Mucosa of descending colon (tissue), 3 donors: Measurements from ENCODE around the gene GALNT13. TPM values are rescaled to one million over a fixed set of nuclear protein-coding genes. Genes with fewer than 3 reads are reported as not detected.

Source experiments
- ATAC-seq: fragments of 200-7000 bp; cut with Tn5 transposase; one replicate; pipeline ENCODE4 v1.9.1; 2020; ENCODE audit warnings: mild to moderate bottlenecking, moderate library complexity
- DNase-seq, 3 donors: peaks; one replicate each; pipeline ENCODE4 v3.0.0-alpha.2; 2020
- H3K36me3 ChIP-seq: fragments of 200-600 bp; one replicate; pipeline ENCODE4 v1.8.0; 2021; ENCODE audit warnings: low read depth, mild to moderate bottlenecking
- H3K4me1 ChIP-seq: fragments of 200-600 bp; one replicate; pipeline ENCODE4 v1.8.0; 2021; ENCODE audit warnings: low read depth, mild to moderate bottlenecking
- H3K4me3 ChIP-seq: fragments of 200-600 bp; one replicate; pipeline ENCODE4 v1.8.0; 2021; ENCODE audit warnings: mild to moderate bottlenecking
- H3K9me3 ChIP-seq: fragments of 200-600 bp; one replicate; pipeline ENCODE4 v1.8.0; 2021; ENCODE audit warnings: mild to moderate bottlenecking
- CTCF ChIP-seq: fragments of 200-600 bp; IDR thresholded peaks from one replicate; pipeline ENCODE4 v1.8.0; 2022; ENCODE audit warnings: antibody characterized with exemption, mild to moderate bottlenecking
- intact Hi-C, 2 donors: fragments of 100-400 bp; cut with DNase I in 1 of 2; cut with micrococcal nuclease in 1 of 2; formaldehyde crosslinking; loops; one replicate each; pipeline versions ENCODE4 v1.11.0 to v1.11.1; 2022; cut with DNase I, micrococcal nuclease
- total RNA-seq, 3 donors: library from RNA; stranded (reverse); fragmentation: NEBNext Ultra II Directional in 2 of 3; extraction: Animal tissue kit (Norgen Biotek cat#: 25700) in 2 of 3; gene quantifications; one replicate each; pipeline versions ENCODE4 v1.2.1 to v1.2.4, GENCODE V29; 2021 to 2023
- donor health status: DM: no; HTN: no; CAD: no; lungs with moderate emphysema.
- donor health status: DM: no; HTN: no; CAD: no.
- donor health status: DM: no; HTN: yes; CAD: no.

GALNT13 gene
- total RNA-seq, 3 donors from 2014 or later, result 0.23 to 1.5 (median 1.0) TPM

DNA sequence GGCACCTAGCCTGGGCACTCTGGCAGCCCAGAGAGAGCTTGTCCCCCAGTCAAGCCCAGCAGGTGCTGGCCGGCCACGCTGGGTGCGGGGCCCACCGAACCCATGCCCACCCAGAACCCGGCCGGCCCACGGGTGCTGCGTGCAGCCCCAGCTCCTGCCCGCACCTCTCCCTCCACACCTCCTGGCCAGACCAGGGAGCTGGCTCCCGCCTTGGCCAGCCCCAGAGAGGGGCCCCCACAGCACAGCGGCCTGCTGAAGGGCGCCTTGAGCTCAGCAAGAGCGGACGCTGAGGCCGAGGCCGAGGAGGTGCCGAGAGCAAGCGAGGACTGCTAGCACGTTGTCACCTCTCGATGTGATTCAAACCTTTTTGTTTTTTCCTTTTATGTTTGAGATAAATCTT, 419.8 kb downstream of the GALNT13 start:
- no peak for TF ChIP-seq CTCF
- intact Hi-C loops, result no loop called here
- Histone ChIP-seq H3K36me3 (no peaks in the 10 kb centered on the region), H3K9me3 (no peaks in the 10 kb centered on the region), H3K4me3 (no peak overlapping the region), H3K4me1 (no peaks in the 10 kb centered on the region)
- DNase-seq (no peak), ATAC-seq (no peak)

DNA sequence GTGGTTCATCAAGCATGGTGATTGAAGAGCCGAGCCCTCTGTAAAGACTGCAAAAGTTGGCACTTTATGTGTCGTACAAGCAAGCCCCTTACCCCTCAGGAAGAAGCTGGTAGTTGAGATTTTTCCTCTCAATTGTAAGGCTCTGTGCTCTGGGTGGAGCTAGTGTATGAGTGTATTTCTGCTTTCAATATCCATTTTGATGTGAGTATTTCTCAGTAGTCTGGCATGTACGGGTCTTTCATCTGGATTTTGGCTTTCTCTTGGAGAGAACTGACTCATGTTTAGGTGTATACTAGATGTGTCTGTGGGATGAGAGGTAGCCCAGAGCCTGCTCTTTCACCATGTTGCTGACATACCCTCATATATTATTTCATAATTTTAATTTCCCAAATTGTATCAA, 420.2 kb downstream of the GALNT13 start:
- DNase-seq (no peak), ATAC-seq (no peak)
- H3K4me3 ChIP-seq, result no peak overlapping the region
- no peaks in the 10 kb centered on the region for H3K9me3 ChIP-seq
- H3K4me1 ChIP-seq, result no peaks in the 10 kb centered on the region
- intact Hi-C loops, result no loop called here
- H3K36me3 ChIP-seq, result no peaks in the 10 kb centered on the region
- TF ChIP-seq CTCF, result no peak

GRCh38 chr2:154293864-154294263, 422.1 kb downstream of the GALNT13 start:
- intact Hi-C loops, result no loop called here
- Histone ChIP-seq H3K36me3 (no peaks in the 10 kb centered on the region), H3K4me1 (no peaks in the 10 kb centered on the region), H3K4me3 (no peak overlapping the region), H3K9me3 (no peaks in the 10 kb centered on the region)
- ATAC-seq (no peak), DNase-seq (no peak)
- TF ChIP-seq CTCF, result no peak

GRCh38 chr2:154306266-154306970, 434.7 kb downstream of the GALNT13 start:
- Histone ChIP-seq H3K4me1 (no peaks in the 10 kb centered on the region), H3K4me3 (no peak overlapping the region), H3K36me3 (no peaks in the 10 kb centered on the region), H3K9me3 (no peaks in the 10 kb centered on the region)
- DNase-seq (no peak), ATAC-seq (no peak)
- no peak for TF ChIP-seq CTCF
- intact Hi-C loops, result no loop called here

- peak; percentile 54 for ATAC-seq
- Histone ChIP-seq H3K4me1 (no peaks in the 10 kb centered on the region), H3K36me3 (no peaks in the 10 kb centered on the region), H3K4me3 (no peak overlapping the region), H3K9me3 (no peaks in the 10 kb centered on the region)
- intact Hi-C loops, result no loop called here
- no peak for TF ChIP-seq CTCF
- DNase-seq, result no peak
These were observed 435.3 kb downstream of the GALNT13 start for GRCh38 chr2:154307007-154307406.

- Histone ChIP-seq H3K4me3 (no peak overlapping the region), H3K36me3 (no peaks in the 10 kb centered on the region), H3K4me1 (no peaks in the 10 kb centered on the region), H3K9me3 (no peaks in the 10 kb centered on the region)
- DNase-seq, result no peak
- no peak for TF ChIP-seq CTCF
- intact Hi-C loops, result no loop called here
- ATAC-seq, result no peak
These were observed 452.9 kb downstream of the GALNT13 start for GRCh38 chr2:154324601-154325000.
